GM19452 (cell line): ENCODE measurements around the gene HNRNPUL1.
"Not testable (repeated sequence)": the region's sequence is repeated elsewhere in the genome, so short reads cannot be mapped to it uniquely, and the experiment has no call there.

Experiments used
- ATAC-seq: cut with Tn5 transposase; IDR thresholded peaks from one replicate; pipeline ENCODE4 v1.9.1; 2021; ENCODE audit not compliant: unreplicated experiment

Gene HNRNPUL1

GRCh38 chr19:41324921-41325639, 60.9 kb downstream of the HNRNPUL1 start:
- no peak for ATAC-seq

- no peak for ATAC-seq
These were observed 61.4 kb downstream of the HNRNPUL1 start for GRCh38 chr19:41325640-41325946.

- ATAC-seq, result no peak
These were observed 62.0 kb downstream of the HNRNPUL1 start for GRCh38 chr19:41325947-41326706.

- ATAC-seq, result no peak
These were observed 63.0 kb downstream of the HNRNPUL1 start for GRCh38 chr19:41327076-41327575.

GRCh38 chr19:41327576-41328156, 63.5 kb downstream of the HNRNPUL1 start:
- ATAC-seq, result peak; percentile 55

GRCh38 chr19:41328157-41328841, 64.1 kb downstream of the HNRNPUL1 start:
- peak; percentile 23 for ATAC-seq

GRCh38 chr19:41328842-41329225, 64.7 kb downstream of the HNRNPUL1 start:
- ATAC-seq, result no peak

GRCh38 chr19:41330481-41330880, 66.3 kb downstream of the HNRNPUL1 start:
- no peak for ATAC-seq

GRCh38 chr19:41330946-41331678, 66.9 kb downstream of the HNRNPUL1 start:
- ATAC-seq, result no peak

- ATAC-seq, result no peak
These were observed 67.8 kb downstream of the HNRNPUL1 start for GRCh38 chr19:41332000-41332399.

- no peak for ATAC-seq
These were observed 68.3 kb downstream of the HNRNPUL1 start for GRCh38 chr19:41332468-41332867.

- no peak for ATAC-seq
These were observed 70.6 kb downstream of the HNRNPUL1 start for GRCh38 chr19:41334793-41335192.

GRCh38 chr19:41335467-41335866, 71.3 kb downstream of the HNRNPUL1 start:
- ATAC-seq, result no peak

GRCh38 chr19:41339936-41340335, 75.8 kb downstream of the HNRNPUL1 start:
- ATAC-seq, result no peak

- no peak for ATAC-seq
These were observed 77.7 kb downstream of the HNRNPUL1 start for GRCh38 chr19:41341669-41342490.

GRCh38 chr19:41344162-41344561, 80.0 kb downstream of the HNRNPUL1 start:
- ATAC-seq, result no peak

- ATAC-seq, result not testable (repeated sequence)
These were observed 82.7 kb downstream of the HNRNPUL1 start for GRCh38 chr19:41346916-41347315.

GRCh38 chr19:41350735-41351338, 86.7 kb downstream of the HNRNPUL1 start:
- ATAC-seq, result peak; percentile 4
